GM12891 (cell line): ENCODE data around the gene C12orf56.

Experiments used
- POLR2A ChIP-seq: IDR thresholded peaks from 2 replicates; pipeline ENCODE4 v1.6.1; 2011; ENCODE audit warnings: low read depth, low read length, control low read depth
- POLR2AphosphoS5 ChIP-seq: IDR thresholded peaks from 2 replicates; pipeline ENCODE4 v1.6.1; 2011; ENCODE audit warnings: low read depth, low read length, control low read depth
- SPI1 ChIP-seq: IDR thresholded peaks from 2 replicates; pipeline ENCODE4 v1.6.1; 2011; ENCODE audit warnings: low read depth, low read length, control low read depth
- TAF1 ChIP-seq: IDR thresholded peaks from 2 replicates; pipeline ENCODE4 v1.6.1; 2011; ENCODE audit warnings: low read depth, low read length, control low read depth

GRCh38 chr12:64390275-64390851 is at the start of gene C12orf56:
- TF ChIP-seq POLR2AphosphoS5 (no peak), POLR2A (no peak), SPI1 (no peak), TAF1 (no peak)
